ENCODE measurements around the gene PPP3CA. TPM values are rescaled to one million over a fixed set of nuclear protein-coding genes. Genes with fewer than 3 reads are reported as not detected.

PPP3CA gene
- total and polyA plus RNA-seq, 2 of the 13 experiments (the other 11 are each of a cell fraction or from before 2014, with no cell fraction given) = 4.8 to 13.2 TPM

GRCh38 chr4:101175896-101176676, 171.2 kb downstream of the PPP3CA start (continued):
- TF ChIP-seq ZNF547 (CRISPR knock-in tag; IDR thresholded peaks at IDR 0.05) = no peak
- TF ChIP-seq, protein P1, sequence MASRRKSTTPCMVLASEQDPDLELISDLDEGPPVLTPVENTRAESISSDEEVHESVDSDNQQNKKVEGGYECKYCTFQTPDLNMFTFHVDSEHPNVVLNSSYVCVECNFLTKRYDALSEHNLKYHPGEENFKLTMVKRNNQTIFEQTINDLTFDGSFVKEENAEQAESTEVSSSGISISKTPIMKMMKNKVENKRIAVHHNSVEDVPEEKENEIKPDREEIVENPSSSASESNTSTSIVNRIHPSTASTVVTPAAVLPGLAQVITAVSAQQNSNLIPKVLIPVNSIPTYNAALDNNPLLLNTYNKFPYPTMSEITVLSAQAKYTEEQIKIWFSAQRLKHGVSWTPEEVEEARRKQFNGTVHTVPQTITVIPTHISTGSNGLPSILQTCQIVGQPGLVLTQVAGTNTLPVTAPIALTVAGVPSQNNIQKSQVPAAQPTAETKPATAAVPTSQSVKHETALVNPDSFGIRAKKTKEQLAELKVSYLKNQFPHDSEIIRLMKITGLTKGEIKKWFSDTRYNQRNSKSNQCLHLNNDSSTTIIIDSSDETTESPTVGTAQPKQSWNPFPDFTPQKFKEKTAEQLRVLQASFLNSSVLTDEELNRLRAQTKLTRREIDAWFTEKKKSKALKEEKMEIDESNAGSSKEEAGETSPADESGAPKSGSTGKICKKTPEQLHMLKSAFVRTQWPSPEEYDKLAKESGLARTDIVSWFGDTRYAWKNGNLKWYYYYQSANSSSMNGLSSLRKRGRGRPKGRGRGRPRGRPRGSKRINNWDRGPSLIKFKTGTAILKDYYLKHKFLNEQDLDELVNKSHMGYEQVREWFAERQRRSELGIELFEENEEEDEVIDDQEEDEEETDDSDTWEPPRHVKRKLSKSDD (CRISPR knock-in tag; IDR thresholded peaks at IDR 0.05; ENCODE audit: low read depth) = no peak
- TF ChIP-seq ZNF772 (CRISPR knock-in tag; IDR thresholded peaks at IDR 0.05) = no peak
- no peak for TF ChIP-seq FOXM1 (CRISPR knock-in tag; IDR thresholded peaks at IDR 0.05)
- TF ChIP-seq TBP (CRISPR knock-in tag; IDR thresholded peaks at IDR 0.05) = no peak
- TF ChIP-seq BCL6 (CRISPR knock-in tag; IDR thresholded peaks at IDR 0.05) = peak; percentile 55; the same call in 1 of the 2 replicates
- no peak for TF ChIP-seq ZNF362 (CRISPR knock-in tag; IDR thresholded peaks at IDR 0.05; ENCODE audit: borderline replicate concordance)
- TF ChIP-seq SUZ12 (IDR thresholded peaks at IDR 0.05; ENCODE audit: low read depth, low read length) = no peak
- peak; percentile 71; the same call in 1 of the 2 replicates for TF ChIP-seq GATAD2A (CRISPR knock-in tag; IDR thresholded peaks at IDR 0.05)
- no peak for TF ChIP-seq ZMYM3 (CRISPR knock-in tag; IDR thresholded peaks at IDR 0.05)
- TF ChIP-seq GLMP (CRISPR knock-in tag; IDR thresholded peaks at IDR 0.05; ENCODE audit: borderline replicate concordance) = no peak
- no peak for TF ChIP-seq ZNF709 (CRISPR knock-in tag; IDR thresholded peaks at IDR 0.05)
- TF ChIP-seq ZFP36 (IDR thresholded peaks at IDR 0.05; ENCODE audit: borderline replicate concordance, low read depth, low read length, partially characterized antibody) = no peak
- TF ChIP-seq THYN1 (CRISPR knock-in tag; IDR thresholded peaks at IDR 0.05; ENCODE audit: borderline replicate concordance, low read depth) = no peak
- TF ChIP-seq ZKSCAN1 (IDR thresholded peaks at IDR 0.05; ENCODE audit: low read length) = no peak
- TF ChIP-seq PAF1 (CRISPR knock-in tag; IDR thresholded peaks at IDR 0.05) = no peak
- TF ChIP-seq GLI4 (CRISPR knock-in tag; IDR thresholded peaks at IDR 0.05; ENCODE audit: borderline replicate concordance) = no peak
- peak; percentile 56 to 81 for TF ChIP-seq NR2F1 (CRISPR knock-in tag; IDR thresholded peaks at IDR 0.05)
- no peak for TF ChIP-seq FUBP1 (CRISPR knock-in tag; IDR thresholded peaks at IDR 0.05; ENCODE audit: borderline replicate concordance)
- no peak for TF ChIP-seq RAD51 (IDR thresholded peaks at IDR 0.05; ENCODE audit: borderline replicate concordance)
- no peak for TF ChIP-seq POLR2AphosphoS2 (IDR thresholded peaks at IDR 0.05; ENCODE audit: low read depth, low read length)
- no peak for TF ChIP-seq ZNF891 (CRISPR knock-in tag; IDR thresholded peaks at IDR 0.05)
- no peak for TF ChIP-seq HHEX (CRISPR knock-in tag; IDR thresholded peaks at IDR 0.05)
